GM12878 (cell line): ENCODE data around the gene KIAA1671. TPM values are rescaled to one million over a fixed set of nuclear protein-coding genes. Genes with fewer than 3 reads are reported as not detected.

Experiments
- ATAC-seq: fragments of 200-7000 bp; cut with Tn5 transposase; 3 replicates; pipeline ENCODE4 v1.9.1; 2020; ENCODE audit warnings: mild to moderate bottlenecking, moderate library complexity
- BruUV-seq: library from RNA; stranded (reverse); fragments of 400-500 nt; replicated peaks from 2 replicates; lab custom pipeline; 2021; lab: Mats Ljungman, UMichigan
- CTCF ChIA-PET: fragments of 300-600 bp; sonication (Branson Sonifier 250); formaldehyde crosslinking; extraction: SDS; loops from one replicate; lab custom pipeline; 2021; ENCODE audit warnings: inconsistent platforms; lab: Yijun Ruan, JAX
- POLR2A ChIA-PET: fragments of 350-600 bp; formaldehyde crosslinking; extraction: SDS; loops from one replicate; lab custom pipeline; 2021; ENCODE audit warnings: inconsistent platforms; lab: Charles Lee
- RAD21 ChIA-PET: fragments of 300-600 bp; sonication (Branson Sonifier 250); formaldehyde crosslinking; loops from one replicate; lab custom pipeline; 2023; ENCODE audit warnings: antibody characterized with exemption; ENCODE audit not compliant: unreplicated experiment; lab: Charles Lee
- SMC1A ChIA-PET: fragments of 300-600 bp; sonication (Branson Sonifier 250); formaldehyde crosslinking; loops from one replicate; lab custom pipeline; 2023; ENCODE audit not compliant: unreplicated experiment, uncharacterized antibody; lab: Charles Lee
- DNase-seq: peaks from one replicate; pipeline ENCODE4 v3.0.0-alpha.2; 2011; ENCODE audit warnings: low read depth, low spot score
- FAIRE-seq: peaks from 3 replicates; lab custom pipeline; 2011; peaks lifted over from hg19 to GRCh38; lab: Jason Lieb, UNC
- H2AFZ ChIP-seq: 2 replicates; pipeline ENCODE4 v1.6.0; 2011; ENCODE audit warnings: low read depth, low read length, control low read depth; ENCODE audit not compliant: control insufficient read depth
- H3K27ac ChIP-seq: 2 replicates; pipeline ENCODE4 v1.5.1; 2011; ENCODE audit warnings: control low read depth; ENCODE audit not compliant: control insufficient read depth, insufficient read depth
- H3K27me3 ChIP-seq, 2 experiments: replicated peaks in 1 of 2; 2 replicates each; pipeline versions ENCODE4 v1.6.0 to v1.6.1; 2011; ENCODE audit warnings: low read length in 1 of 2; ENCODE audit not compliant: control insufficient read depth in 2 of 2, insufficient read depth in 2 of 2
- H3K36me3 ChIP-seq, 2 experiments: 2 replicates each; pipeline ENCODE4 v1.5.1; 2011; ENCODE audit warnings: low read length in 1 of 2; ENCODE audit not compliant: control insufficient read depth in 2 of 2, insufficient read depth in 2 of 2
- H3K4me1 ChIP-seq: 2 replicates; pipeline ENCODE4 v1.6.1; 2011; ENCODE audit warnings: mild to moderate bottlenecking, low read length, moderate library complexity, mixed read lengths; ENCODE audit not compliant: control insufficient read depth, insufficient read depth
- H3K4me2 ChIP-seq: 2 replicates; pipeline ENCODE4 v1.6.0; 2011; ENCODE audit warnings: control low read depth; ENCODE audit not compliant: control insufficient read depth, insufficient read depth
- H3K4me3 ChIP-seq: fragments of 200-600 bp; sonication (generic); 2 replicates; pipeline ENCODE4 v1.5.1; 2016
- H3K79me2 ChIP-seq: 2 replicates; pipeline ENCODE4 v1.6.0; 2011; ENCODE audit warnings: low read length; ENCODE audit not compliant: control insufficient read depth, insufficient read depth
- H3K9ac ChIP-seq: 2 replicates; pipeline ENCODE4 v1.8.0; 2011; ENCODE audit warnings: low read length, control low read depth, mixed read lengths; ENCODE audit not compliant: control insufficient read depth, insufficient read depth
- H3K9me3 ChIP-seq: replicated peaks from 3 replicates; pipeline ENCODE4 v1.5.1; 2011; ENCODE audit warnings: mild to moderate bottlenecking, low read length; ENCODE audit not compliant: control insufficient read depth, insufficient read depth
- H4K20me1 ChIP-seq: 2 replicates; pipeline ENCODE4 v1.6.0; 2011; ENCODE audit not compliant: control insufficient read depth, insufficient read depth
- ASH2L ChIP-seq: fragments of 300-600, 200-600 bp; sonication (generic); IDR thresholded peaks from 2 replicates; pipeline ENCODE4 v1.6.1; 2017; ENCODE audit warnings: low read depth, mild to moderate bottlenecking, borderline replicate concordance
- ATF2 ChIP-seq: IDR thresholded peaks from 2 replicates; pipeline ENCODE4 v1.6.1; 2012; ENCODE audit warnings: low read length, inconsistent platforms
- E2F4 ChIP-seq: IDR thresholded peaks from 2 replicates; pipeline ENCODE4 v1.6.1; 2012; ENCODE audit warnings: low read depth, low read length, improper control_type of control experiment
- IRF5 ChIP-seq: fragments of 450-650 bp; IDR thresholded peaks from 2 replicates; pipeline ENCODE4 v1.6.1; 2017; ENCODE audit warnings: borderline replicate concordance
- LARP7 ChIP-seq: fragments of 450-650 bp; IDR thresholded peaks from 2 replicates; pipeline ENCODE4 v1.6.1; 2017; ENCODE audit warnings: mild to moderate bottlenecking
- MTA2 ChIP-seq: fragments of 450-650 bp; IDR thresholded peaks from 2 replicates; pipeline ENCODE4 v1.6.1; 2016; ENCODE audit warnings: low read depth, mild to moderate bottlenecking, moderate library complexity
- NR2C1 ChIP-seq: fragments of 450-650 bp; IDR thresholded peaks from 2 replicates; pipeline ENCODE4 v1.6.1; 2017; ENCODE audit warnings: antibody characterized with exemption, mild to moderate bottlenecking, moderate library complexity
- NR2C2 ChIP-seq: IDR thresholded peaks from 2 replicates; pipeline ENCODE4 v1.6.1; 2011; ENCODE audit warnings: borderline replicate concordance, low read depth; ENCODE audit not compliant: control insufficient read depth, insufficient read length
- PAX5 ChIP-seq: IDR thresholded peaks from 2 replicates; pipeline ENCODE4 v1.6.1; 2011; ENCODE audit warnings: low read depth, low read length, borderline replicate concordance
- POLR2AphosphoS2 ChIP-seq: IDR thresholded peaks from 2 replicates; pipeline ENCODE4 v1.6.1; 2011; ENCODE audit warnings: low read depth, mild to moderate bottlenecking, low read length, improper control_type of control experiment, moderate library complexity
- YBX1 ChIP-seq: fragments of 450-650 bp; IDR thresholded peaks from 2 replicates; pipeline ENCODE4 v1.6.1; 2016; ENCODE audit warnings: antibody characterized with exemption
- ZNF24 ChIP-seq: fragments of 450-650 bp; IDR thresholded peaks from 2 replicates; pipeline ENCODE4 v1.6.1; 2017; ENCODE audit warnings: antibody characterized with exemption, mild to moderate bottlenecking
- ZNF384 ChIP-seq: IDR thresholded peaks from 2 replicates; pipeline ENCODE4 v1.6.1; 2012; ENCODE audit warnings: low read depth, mild to moderate bottlenecking, low read length, improper control_type of control experiment, borderline replicate concordance
- ZSCAN29 ChIP-seq: fragments of 450-650 bp; IDR thresholded peaks from 2 replicates; pipeline ENCODE4 v1.6.1; 2017; ENCODE audit warnings: mild to moderate bottlenecking, moderate library complexity
- WGBS: methylation state at CpG from one replicate; pipeline ENCODE4 v1.1.6; 2016; ENCODE audit warnings: low lambda C conversion rate; ENCODE audit not compliant: insufficient replicate concordance, insufficient coverage; ENCODE audit errors: missing lambda C conversion rate; 5-methylcytosine and 5-hydroxymethylcytosine counted together
- in situ Hi-C: fragments of 300-500 bp; cut with MboI; formaldehyde crosslinking; loops from 9 replicates; pipeline ENCODE4 v1.14.3; 2018; ENCODE audit warnings: mixed read lengths
- intact Hi-C: fragments of 100-400 bp; cut with micrococcal nuclease; formaldehyde crosslinking; loops from one replicate; pipeline ENCODE4 v1.14.2; 2022; ENCODE audit not compliant: unreplicated experiment
- polyA plus RNA-seq, 11 experiments: library from polyadenylated mRNA; depleted of rRNA in 4 of 11; unstranded in 6 of 11; stranded (reverse) in 5 of 11; fragments of >200 nt; fragmentation: Nextera tagmentation in 4 of 11; fragmentation: Illumina TruSeq in 1 of 11; extraction: Ambion mirVana in 4 of 11; extraction: Trizol in 1 of 11; gene quantifications; 1 replicate in 1 of 11; 2 replicates in 10 of 11; pipeline versions ENCODE4 v1.2.1 to v1.2.3, GENCODE V29; 2011 to 2016; ENCODE audit warnings: inconsistent platforms in 2 of 11, missing spikeins in 2 of 11, low read depth in 1 of 11
- total RNA-seq, 4 experiments: library from RNA; depleted of rRNA in 3 of 4; stranded (reverse); fragments of >200 nt in 3 of 4; fragmentation: Illumina TruSeq in 1 of 4; extraction: Trizol in 1 of 4; gene quantifications; 2 replicates each; pipeline versions ENCODE4 v1.2.1 to v1.2.3, GENCODE V29; 2013 to 2021
- TF ChIP-seq, protein P1 (sequence below): fragments of 450-650 bp; IDR thresholded peaks from 2 replicates; pipeline ENCODE4 v1.6.1; 2016; ENCODE audit warnings: mild to moderate bottlenecking
- TF ChIP-seq, protein P2 (sequence below): fragments of 450-650 bp; formaldehyde crosslinking; IDR thresholded peaks from 2 replicates; pipeline ENCODE4 v1.4.0; 2020; ENCODE audit warnings: mild to moderate bottlenecking, moderate library complexity
- TF ChIP-seq, protein P3 (sequence below): IDR thresholded peaks from 2 replicates; pipeline ENCODE4 v1.6.1; 2012; ENCODE audit warnings: low read depth, low read length, improper control_type of control experiment

The KIAA1671 gene
- total and polyA plus RNA-seq, 10 of the 15 experiments (the other 5 are each of a cell fraction or from before 2014, with no cell fraction given), result 0.05 to 2.7 (median 0.33) TPM

GRCh38 chr22:24981066-24981465 lies 28.6 kb downstream of the KIAA1671 start:
- intact Hi-C loops, result no loop called here
- Histone ChIP-seq H3K79me2 (no peaks in the 10 kb centered on the region), H3K36me3 (no peaks in the 10 kb centered on the region), H3K9ac (no peak overlapping the region), H3K27me3 (no peaks in the 10 kb centered on the region; a peak in 1 of 4 replicates), H3K4me3 (no peak overlapping the region), H3K27ac (no peak overlapping the region), H4K20me1 (no peaks in the 10 kb centered on the region), H2AFZ (no peak overlapping the region), H3K4me1 (no peaks in the 10 kb centered on the region), H3K4me2 (no peak overlapping the region), H3K9me3 (no peaks in the 10 kb centered on the region)
- in situ Hi-C loops, result no loop called here
- ChIA-PET RAD21 (no interaction called here), SMC1A (no interaction called here), POLR2A (no interaction called here), CTCF (no interaction called here)
- ATAC-seq, result no peak
- 35% methylated on average over 5 of the region's 5 CpGs for WGBS
- BruUV-seq, result no TSS peak
- DNase-seq, result no peak
- FAIRE-seq, result no peak
- TF ChIP-seq MTA2 (no peak), ZSCAN29 (no peak), NR2C2 (no peak), IRF5 (no peak), LARP7 (no peak), POLR2AphosphoS2 (no peak), ZNF24 (no peak), NR2C1 (no peak), E2F4 (no peak), YBX1 (no peak), ATF2 (no peak), ZNF384 (no peak), PAX5 (no peak), ASH2L (no peak)
- TF ChIP-seq, protein P1, sequence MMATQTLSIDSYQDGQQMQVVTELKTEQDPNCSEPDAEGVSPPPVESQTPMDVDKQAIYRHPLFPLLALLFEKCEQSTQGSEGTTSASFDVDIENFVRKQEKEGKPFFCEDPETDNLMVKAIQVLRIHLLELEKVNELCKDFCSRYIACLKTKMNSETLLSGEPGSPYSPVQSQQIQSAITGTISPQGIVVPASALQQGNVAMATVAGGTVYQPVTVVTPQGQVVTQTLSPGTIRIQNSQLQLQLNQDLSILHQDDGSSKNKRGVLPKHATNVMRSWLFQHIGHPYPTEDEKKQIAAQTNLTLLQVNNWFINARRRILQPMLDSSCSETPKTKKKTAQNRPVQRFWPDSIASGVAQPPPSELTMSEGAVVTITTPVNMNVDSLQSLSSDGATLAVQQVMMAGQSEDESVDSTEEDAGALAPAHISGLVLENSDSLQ, result no peak
- TF ChIP-seq, protein P2, sequence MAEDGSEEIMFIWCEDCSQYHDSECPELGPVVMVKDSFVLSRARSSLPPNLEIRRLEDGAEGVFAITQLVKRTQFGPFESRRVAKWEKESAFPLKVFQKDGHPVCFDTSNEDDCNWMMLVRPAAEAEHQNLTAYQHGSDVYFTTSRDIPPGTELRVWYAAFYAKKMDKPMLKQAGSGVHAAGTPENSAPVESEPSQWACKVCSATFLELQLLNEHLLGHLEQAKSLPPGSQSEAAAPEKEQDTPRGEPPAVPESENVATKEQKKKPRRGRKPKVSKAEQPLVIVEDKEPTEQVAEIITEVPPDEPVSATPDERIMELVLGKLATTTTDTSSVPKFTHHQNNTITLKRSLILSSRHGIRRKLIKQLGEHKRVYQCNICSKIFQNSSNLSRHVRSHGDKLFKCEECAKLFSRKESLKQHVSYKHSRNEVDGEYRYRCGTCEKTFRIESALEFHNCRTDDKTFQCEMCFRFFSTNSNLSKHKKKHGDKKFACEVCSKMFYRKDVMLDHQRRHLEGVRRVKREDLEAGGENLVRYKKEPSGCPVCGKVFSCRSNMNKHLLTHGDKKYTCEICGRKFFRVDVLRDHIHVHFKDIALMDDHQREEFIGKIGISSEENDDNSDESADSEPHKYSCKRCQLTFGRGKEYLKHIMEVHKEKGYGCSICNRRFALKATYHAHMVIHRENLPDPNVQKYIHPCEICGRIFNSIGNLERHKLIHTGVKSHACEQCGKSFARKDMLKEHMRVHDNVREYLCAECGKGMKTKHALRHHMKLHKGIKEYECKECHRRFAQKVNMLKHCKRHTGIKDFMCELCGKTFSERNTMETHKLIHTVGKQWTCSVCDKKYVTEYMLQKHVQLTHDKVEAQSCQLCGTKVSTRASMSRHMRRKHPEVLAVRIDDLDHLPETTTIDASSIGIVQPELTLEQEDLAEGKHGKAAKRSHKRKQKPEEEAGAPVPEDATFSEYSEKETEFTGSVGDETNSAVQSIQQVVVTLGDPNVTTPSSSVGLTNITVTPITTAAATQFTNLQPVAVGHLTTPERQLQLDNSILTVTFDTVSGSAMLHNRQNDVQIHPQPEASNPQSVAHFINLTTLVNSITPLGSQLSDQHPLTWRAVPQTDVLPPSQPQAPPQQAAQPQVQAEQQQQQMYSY (CRISPR knock-in tag), result no peak
- TF ChIP-seq, protein P3, sequence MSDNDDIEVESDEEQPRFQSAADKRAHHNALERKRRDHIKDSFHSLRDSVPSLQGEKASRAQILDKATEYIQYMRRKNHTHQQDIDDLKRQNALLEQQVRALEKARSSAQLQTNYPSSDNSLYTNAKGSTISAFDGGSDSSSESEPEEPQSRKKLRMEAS, result no peak
